DOHH2 (cell line): ENCODE data around the gene GBGT1.

Source experiments
- EZH2phosphoT487 ChIP-seq: fragments of 200-600 bp; sonication (generic); IDR thresholded peaks from 2 replicates; pipeline ENCODE4 v1.6.1; 2017; ENCODE audit warnings: borderline replicate concordance, mild to moderate bottlenecking, antibody characterized with exemption, low read length, moderate library complexity, mixed read lengths
- TF ChIP-seq, protein P1 (sequence below): fragments of 200-600 bp; sonication (generic); IDR thresholded peaks from one replicate; pipeline ENCODE4 v1.5.1; 2014; ENCODE audit warnings: antibody characterized with exemption, mild to moderate bottlenecking, low read depth, low read length; ENCODE audit not compliant: poor library complexity, severe bottlenecking

DNA sequence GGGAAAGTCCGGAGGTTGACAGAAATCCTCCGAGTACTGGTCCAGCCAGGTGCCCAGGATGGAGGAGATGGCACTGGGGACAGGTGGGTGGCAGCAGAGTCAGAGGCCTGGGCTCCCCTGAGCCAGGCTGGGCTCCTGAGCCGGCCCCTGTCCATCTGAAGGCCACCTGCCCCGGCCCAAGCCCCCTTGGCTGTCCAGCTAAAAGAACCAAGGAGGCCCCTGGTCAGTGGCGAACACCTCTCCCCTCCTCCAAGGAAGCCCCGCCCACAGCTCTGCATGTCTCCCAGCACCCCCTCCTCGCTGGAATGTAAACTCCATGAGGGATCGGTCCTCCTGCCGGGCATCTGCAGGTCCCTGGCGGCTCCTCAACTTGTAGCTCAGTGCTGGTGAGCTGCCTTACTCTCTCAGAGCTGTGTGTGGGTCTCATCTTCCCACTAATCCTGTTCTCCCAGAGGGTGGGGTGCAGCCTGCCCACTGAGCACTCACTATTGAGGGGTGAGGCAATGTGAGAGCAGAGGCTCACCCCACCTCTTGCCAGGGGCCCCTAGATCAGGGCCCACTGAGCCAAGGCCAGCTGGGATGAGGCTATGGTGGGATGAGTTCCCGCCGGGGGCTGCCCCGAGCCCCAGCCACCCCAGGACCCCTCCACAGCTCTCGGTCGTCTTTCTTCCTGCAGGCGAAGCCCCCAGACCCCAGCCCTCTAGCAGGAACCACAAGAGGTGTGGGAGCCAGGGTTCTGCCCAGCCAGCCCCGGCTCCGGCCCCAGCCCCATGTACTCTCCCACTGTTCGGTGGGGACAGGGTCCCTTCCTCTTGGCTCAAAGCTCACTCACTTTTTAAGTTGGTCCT lies 54.7 kb downstream of the GBGT1 start:
- TF ChIP-seq, protein P1, sequence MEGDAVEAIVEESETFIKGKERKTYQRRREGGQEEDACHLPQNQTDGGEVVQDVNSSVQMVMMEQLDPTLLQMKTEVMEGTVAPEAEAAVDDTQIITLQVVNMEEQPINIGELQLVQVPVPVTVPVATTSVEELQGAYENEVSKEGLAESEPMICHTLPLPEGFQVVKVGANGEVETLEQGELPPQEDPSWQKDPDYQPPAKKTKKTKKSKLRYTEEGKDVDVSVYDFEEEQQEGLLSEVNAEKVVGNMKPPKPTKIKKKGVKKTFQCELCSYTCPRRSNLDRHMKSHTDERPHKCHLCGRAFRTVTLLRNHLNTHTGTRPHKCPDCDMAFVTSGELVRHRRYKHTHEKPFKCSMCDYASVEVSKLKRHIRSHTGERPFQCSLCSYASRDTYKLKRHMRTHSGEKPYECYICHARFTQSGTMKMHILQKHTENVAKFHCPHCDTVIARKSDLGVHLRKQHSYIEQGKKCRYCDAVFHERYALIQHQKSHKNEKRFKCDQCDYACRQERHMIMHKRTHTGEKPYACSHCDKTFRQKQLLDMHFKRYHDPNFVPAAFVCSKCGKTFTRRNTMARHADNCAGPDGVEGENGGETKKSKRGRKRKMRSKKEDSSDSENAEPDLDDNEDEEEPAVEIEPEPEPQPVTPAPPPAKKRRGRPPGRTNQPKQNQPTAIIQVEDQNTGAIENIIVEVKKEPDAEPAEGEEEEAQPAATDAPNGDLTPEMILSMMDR: no peak
- TF ChIP-seq EZH2phosphoT487: no peak
